ENCODE measurements around the gene ZNF750. TPM values are rescaled to one million over a fixed set of nuclear protein-coding genes. Genes with fewer than 3 reads are reported as not detected.

ZNF750 gene
- polyA plus RNA-seq, 3 donors, result not detected

DNA sequence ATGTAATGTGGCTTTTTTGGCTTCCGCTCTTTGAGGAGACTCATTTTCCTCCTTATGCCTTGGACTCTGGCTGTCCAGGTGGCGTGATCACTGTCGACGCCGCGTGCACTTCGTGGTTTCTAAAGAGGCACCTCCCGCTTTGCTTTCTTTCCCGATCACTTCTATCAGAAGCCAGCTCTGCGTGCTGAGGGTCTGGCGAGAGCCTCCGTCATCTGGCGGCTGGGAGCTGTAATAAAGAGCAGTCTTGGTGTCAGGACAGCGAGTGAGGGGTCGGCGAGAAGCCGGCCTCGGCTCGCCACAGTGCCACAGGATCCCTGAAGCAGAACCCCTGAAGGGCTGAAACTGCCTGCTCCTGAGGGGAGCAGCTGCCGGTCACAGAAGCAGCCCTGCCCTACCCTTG lies 7.4 kb downstream of the ZNF750 start:
- no peak overlapping the region for H3K27ac ChIP-seq (ENCODE audit: low read depth in 1 of 2, low read length in 2 of 2)
- Mint-ChIP-seq H3K9me3 (peaks cover 0 to 3% (median 0%) of the 10 kb centered on the region in 7 donors), H3K4me3 (no peak overlapping the region), H3K36me3 (peaks cover 32 to 48% of the 10 kb centered on the region in 2 donors), H3K27me3 (ENCODE audit: low read depth in 3 of 3) (peaks cover 0 to 2% (median 1%) of the 10 kb centered on the region in 3 donors), H3K27ac (no peak overlapping the region), H3K4me1 (peaks cover 26% of the 10 kb centered on the region)
- H3K27me3 ChIP-seq (ENCODE audit: control insufficient read depth in 2 of 2, insufficient read depth in 2 of 2, low read length in 2 of 2), result no peaks in the 10 kb centered on the region
- peaks cover 16 to 26% of the 10 kb centered on the region in 2 donors for H3K4me1 ChIP-seq (ENCODE audit: control insufficient read depth in 1 of 2, insufficient read depth in 2 of 2, low read length in 2 of 2)
- intact Hi-C loops (cut with micrococcal nuclease), result no loop called here
- H3K36me3 ChIP-seq (replicated peaks in 1 of 2; ENCODE audit: control insufficient read depth in 1 of 2, insufficient read depth in 2 of 2, low read length in 2 of 2), result peaks cover 4 to 29% of the 10 kb centered on the region in 2 donors
- DNase-seq, result no peak
- no peaks in the 10 kb centered on the region for H3K9me3 ChIP-seq (replicated peaks in 1 of 2; ENCODE audit: control insufficient read depth in 1 of 2, insufficient read depth in 1 of 2, low read length in 2 of 2)
- H3K9ac ChIP-seq (ENCODE audit: insufficient read depth, low read length, poor library complexity, severe bottlenecking), result no peak overlapping the region
- 93% methylated on average over 20 of the region's 20 CpGs for WGBS (ENCODE audit: insufficient coverage)
- H4K20me1 ChIP-seq (ENCODE audit: insufficient read depth, low read length), result no peaks in the 10 kb centered on the region
- TF ChIP-seq, protein P1, sequence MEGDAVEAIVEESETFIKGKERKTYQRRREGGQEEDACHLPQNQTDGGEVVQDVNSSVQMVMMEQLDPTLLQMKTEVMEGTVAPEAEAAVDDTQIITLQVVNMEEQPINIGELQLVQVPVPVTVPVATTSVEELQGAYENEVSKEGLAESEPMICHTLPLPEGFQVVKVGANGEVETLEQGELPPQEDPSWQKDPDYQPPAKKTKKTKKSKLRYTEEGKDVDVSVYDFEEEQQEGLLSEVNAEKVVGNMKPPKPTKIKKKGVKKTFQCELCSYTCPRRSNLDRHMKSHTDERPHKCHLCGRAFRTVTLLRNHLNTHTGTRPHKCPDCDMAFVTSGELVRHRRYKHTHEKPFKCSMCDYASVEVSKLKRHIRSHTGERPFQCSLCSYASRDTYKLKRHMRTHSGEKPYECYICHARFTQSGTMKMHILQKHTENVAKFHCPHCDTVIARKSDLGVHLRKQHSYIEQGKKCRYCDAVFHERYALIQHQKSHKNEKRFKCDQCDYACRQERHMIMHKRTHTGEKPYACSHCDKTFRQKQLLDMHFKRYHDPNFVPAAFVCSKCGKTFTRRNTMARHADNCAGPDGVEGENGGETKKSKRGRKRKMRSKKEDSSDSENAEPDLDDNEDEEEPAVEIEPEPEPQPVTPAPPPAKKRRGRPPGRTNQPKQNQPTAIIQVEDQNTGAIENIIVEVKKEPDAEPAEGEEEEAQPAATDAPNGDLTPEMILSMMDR (IDR thresholded peaks at IDR 0.05), result no peak
- H3K4me2 ChIP-seq (replicated peaks; ENCODE audit: extremely low read depth, low read length, poor library complexity, severe bottlenecking), result no peak overlapping the region
- H2AFZ ChIP-seq (ENCODE audit: insufficient read depth, low read depth, low read length, poor library complexity, severe bottlenecking), result no peak overlapping the region
- H3K4me3 ChIP-seq (replicated peaks in 1 of 3; ENCODE audit: low read depth in 2 of 3, low read length in 3 of 3), result no peak overlapping the region
- H3K79me2 ChIP-seq (ENCODE audit: insufficient read depth, low read length), result no peaks in the 10 kb centered on the region

DNA sequence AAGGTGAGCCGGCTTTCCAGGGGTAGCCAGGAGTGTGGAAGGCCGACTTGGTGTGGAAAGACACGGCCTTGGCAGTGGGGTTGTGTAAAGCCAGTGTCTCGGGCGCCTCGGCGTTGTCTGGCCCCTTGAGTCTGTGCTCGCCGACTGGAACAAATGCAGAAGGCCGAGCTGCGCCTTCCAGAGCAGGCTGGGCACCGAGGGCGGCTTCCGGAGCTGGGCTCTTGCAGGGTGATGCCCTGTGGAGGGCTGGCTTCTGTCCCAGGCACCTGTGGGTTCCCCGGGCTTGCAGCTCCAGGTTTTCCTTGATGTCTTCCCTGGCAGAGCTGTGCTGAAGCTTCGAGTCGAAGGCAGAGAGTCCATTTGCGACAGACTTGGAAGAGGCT lies 8.0 kb downstream of the ZNF750 start:
- no peak overlapping the region for H2AFZ ChIP-seq (ENCODE audit: insufficient read depth, low read depth, low read length, poor library complexity, severe bottlenecking)
- no peaks in the 10 kb centered on the region for H4K20me1 ChIP-seq (ENCODE audit: insufficient read depth, low read length)
- H3K4me2 ChIP-seq (replicated peaks; ENCODE audit: extremely low read depth, low read length, poor library complexity, severe bottlenecking), result no peak overlapping the region
- peaks cover 34 to 49% of the 10 kb centered on the region in 2 donors for H3K36me3 Mint-ChIP-seq
- DNase-seq, result no peak
- H3K4me3 ChIP-seq (replicated peaks in 1 of 3; ENCODE audit: low read depth in 2 of 3, low read length in 3 of 3), result no peak overlapping the region
- WGBS (ENCODE audit: insufficient coverage), result 96% methylated on average over 17 of the region's 18 CpGs
- H3K27me3 ChIP-seq (ENCODE audit: control insufficient read depth in 2 of 2, insufficient read depth in 2 of 2, low read length in 2 of 2), result no peaks in the 10 kb centered on the region
- H3K79me2 ChIP-seq (ENCODE audit: insufficient read depth, low read length), result no peaks in the 10 kb centered on the region
- peaks cover 0 to 3% (median 0%) of the 10 kb centered on the region in 7 donors for H3K9me3 Mint-ChIP-seq
- H3K36me3 ChIP-seq (replicated peaks in 1 of 2; ENCODE audit: control insufficient read depth in 1 of 2, insufficient read depth in 2 of 2, low read length in 2 of 2), result peaks cover 6 to 33% of the 10 kb centered on the region in 2 donors
- intact Hi-C loops (cut with micrococcal nuclease), result no loop called here
- H3K27ac ChIP-seq (ENCODE audit: low read depth in 1 of 2, low read length in 2 of 2), result no peak overlapping the region
- peaks cover 20% of the 10 kb centered on the region for H3K4me1 Mint-ChIP-seq
- H3K4me1 ChIP-seq (ENCODE audit: control insufficient read depth in 1 of 2, insufficient read depth in 2 of 2, low read length in 2 of 2), result peaks cover 10 to 20% of the 10 kb centered on the region in 2 donors
- no peak overlapping the region for H3K9ac ChIP-seq (ENCODE audit: insufficient read depth, low read length, poor library complexity, severe bottlenecking)
- H3K4me3 Mint-ChIP-seq, result no peak overlapping the region
- TF ChIP-seq, protein P1 (IDR thresholded peaks at IDR 0.05), result no peak
- no peaks in the 10 kb centered on the region for H3K9me3 ChIP-seq (replicated peaks in 1 of 2; ENCODE audit: control insufficient read depth in 1 of 2, insufficient read depth in 1 of 2, low read length in 2 of 2)
- H3K27ac Mint-ChIP-seq, result no peak overlapping the region
- H3K27me3 Mint-ChIP-seq (ENCODE audit: low read depth in 3 of 3), result peaks cover 0 to 2% (median 1%) of the 10 kb centered on the region in 3 donors
